Measurements from ENCODE around the gene FAM20A. TPM values are rescaled to one million over a fixed set of nuclear protein-coding genes. Genes with fewer than 3 reads are reported as not detected.
A peak's percentile ranks its signal among the peaks of the same experiment; 100 is the strongest.

FAM20A gene
- total RNA-seq, 2 experiments from 2014 or later: not detected

- ATAC-seq (ENCODE audit: poor library complexity) (no peak), DNase-seq (no peak)
- Histone ChIP-seq H3K9me3 (ENCODE audit: control insufficient read depth in 1 of 2, insufficient read depth in 1 of 2, low read length in 2 of 2) (peaks cover 0 to 9% of the 10 kb centered on the region in 2 experiments), H3K27me3 (ENCODE audit: control insufficient read depth in 1 of 2, insufficient read depth in 2 of 2, low read length in 2 of 2) (peaks cover 5 to 35% of the 10 kb centered on the region in 2 experiments), H3K4me1 (ENCODE audit: insufficient read depth, low read length) (peaks cover 10% of the 10 kb centered on the region), H3K27ac (ENCODE audit: low read depth in 1 of 2, low read length in 2 of 2) (no peak overlapping the region), H3K36me3 (ENCODE audit: insufficient read depth, low read length) (no peaks in the 10 kb centered on the region), H3K4me3 (ENCODE audit: low read length) (no peak overlapping the region)
- TF ChIP-seq CTCF (IDR thresholded peaks at IDR 0.05): no peak
- H3K36me3 Mint-ChIP-seq (ENCODE audit: low read depth): no peaks in the 10 kb centered on the region
- CTCF ChIA-PET: no interaction called here
- H3K4me1 Mint-ChIP-seq (ENCODE audit: low read depth): peaks cover 14% of the 10 kb centered on the region
- H3K27me3 Mint-ChIP-seq: peaks cover 70% of the 10 kb centered on the region
- no peak overlapping the region for H3K4me3 Mint-ChIP-seq
- H3K27ac Mint-ChIP-seq: no peak overlapping the region
- intact Hi-C loops (cut with DNase I, micrococcal nuclease): no loop called here
- POLR2A ChIA-PET: no interaction called here
- H3K9me3 Mint-ChIP-seq: peaks cover 7% of the 10 kb centered on the region
Measured at GRCh38 chr17:68592682-68593641, 8.2 kb downstream of the FAM20A start.

- CTCF ChIA-PET: no interaction called here
- H3K36me3 ChIP-seq (ENCODE audit: insufficient read depth, low read length): no peaks in the 10 kb centered on the region
- Mint-ChIP-seq H3K27ac (no peak overlapping the region), H3K36me3 (ENCODE audit: low read depth) (no peaks in the 10 kb centered on the region), H3K27me3 (peaks cover 64% of the 10 kb centered on the region), H3K4me1 (ENCODE audit: low read depth) (peaks cover 14% of the 10 kb centered on the region), H3K4me3 (no peak overlapping the region), H3K9me3 (peaks cover 7% of the 10 kb centered on the region)
- no peak overlapping the region for H3K27ac ChIP-seq (ENCODE audit: low read depth in 1 of 2, low read length in 2 of 2)
- no peak overlapping the region for H3K4me3 ChIP-seq (ENCODE audit: low read length)
- peaks cover 5 to 33% of the 10 kb centered on the region in 2 experiments for H3K27me3 ChIP-seq (ENCODE audit: control insufficient read depth in 1 of 2, insufficient read depth in 2 of 2, low read length in 2 of 2)
- peaks cover 0 to 9% of the 10 kb centered on the region in 2 experiments for H3K9me3 ChIP-seq (ENCODE audit: control insufficient read depth in 1 of 2, insufficient read depth in 1 of 2, low read length in 2 of 2)
- peaks cover 10% of the 10 kb centered on the region for H3K4me1 ChIP-seq (ENCODE audit: insufficient read depth, low read length)
- no peak for TF ChIP-seq CTCF (IDR thresholded peaks at IDR 0.05)
- DNase-seq (no peak), ATAC-seq (ENCODE audit: poor library complexity) (no peak)
- POLR2A ChIA-PET: no interaction called here
- intact Hi-C loops (cut with DNase I, micrococcal nuclease): no loop called here
Measured at GRCh38 chr17:68592009-68592408, 9.2 kb downstream of the FAM20A start.

GRCh38 chr17:68591583-68591982, 9.6 kb downstream of the FAM20A start:
- ChIA-PET POLR2A (no interaction called here), CTCF (no interaction called here)
- H3K4me3 Mint-ChIP-seq: no peak overlapping the region
- intact Hi-C loops (cut with DNase I, micrococcal nuclease): no loop called here
- H3K9me3 Mint-ChIP-seq: peaks cover 7% of the 10 kb centered on the region
- peaks cover 5 to 33% of the 10 kb centered on the region in 2 experiments for H3K27me3 ChIP-seq (ENCODE audit: control insufficient read depth in 1 of 2, insufficient read depth in 2 of 2, low read length in 2 of 2)
- no peak overlapping the region for H3K27ac Mint-ChIP-seq
- no peak overlapping the region for H3K4me3 ChIP-seq (ENCODE audit: low read length)
- H3K4me1 Mint-ChIP-seq (ENCODE audit: low read depth): peaks cover 14% of the 10 kb centered on the region
- no peaks in the 10 kb centered on the region for H3K36me3 ChIP-seq (ENCODE audit: insufficient read depth, low read length)
- peaks cover 0 to 9% of the 10 kb centered on the region in 2 experiments for H3K9me3 ChIP-seq (ENCODE audit: control insufficient read depth in 1 of 2, insufficient read depth in 1 of 2, low read length in 2 of 2)
- no peak overlapping the region for H3K27ac ChIP-seq (ENCODE audit: low read depth in 1 of 2, low read length in 2 of 2)
- H3K4me1 ChIP-seq (ENCODE audit: insufficient read depth, low read length): peaks cover 10% of the 10 kb centered on the region
- peak in 2 of 14 experiments; percentile 4 to 9 for DNase-seq
- no peaks in the 10 kb centered on the region for H3K36me3 Mint-ChIP-seq (ENCODE audit: low read depth)
- ATAC-seq (ENCODE audit: poor library complexity): no peak
- TF ChIP-seq CTCF (IDR thresholded peaks at IDR 0.05): no peak
- H3K27me3 Mint-ChIP-seq: peaks cover 59% of the 10 kb centered on the region

All from CD4-positive, alpha-beta T cell (primary cell).